Caco-2 (cell line): ENCODE results near the gene AVPI1. TPM values are rescaled to one million over a fixed set of nuclear protein-coding genes. Genes with fewer than 3 reads are reported as not detected.

Source experiments
- BruUV-seq: library from RNA; stranded (reverse); fragments of 400-500 nt; replicated peaks from 2 replicates; lab custom pipeline; 2021; lab: Mats Ljungman, UMichigan
- CTCF ChIA-PET: fragments of 300-600 bp; sonication (Branson Sonifier 250); formaldehyde crosslinking; loops from one replicate; lab custom pipeline; 2022; ENCODE audit warnings: antibody characterized with exemption; lab: Charles Lee
- POLR2A ChIA-PET: fragments of 300-600 bp; sonication (Branson Sonifier 250); formaldehyde crosslinking; loops from one replicate; lab custom pipeline; 2022; ENCODE audit warnings: antibody characterized with exemption; lab: Charles Lee
- DNase-seq, 2 experiments: peaks; one replicate each; pipeline versions ENCODE4 v3.0.0 to v3.0.0-alpha.2; 2020 to 2022
- H3K27me3 ChIP-seq: replicated peaks from 2 replicates; pipeline ENCODE4 v1.6.0; 2011; ENCODE audit warnings: low read length; ENCODE audit not compliant: control insufficient read depth, insufficient read depth
- H3K36me3 ChIP-seq: 2 replicates; pipeline ENCODE4 v1.5.1; 2011; ENCODE audit warnings: low read length; ENCODE audit not compliant: control insufficient read depth, insufficient read depth
- H3K4me1 ChIP-seq: fragments of 250-450 bp; sonication (Bioruptor Pico); 2 replicates; pipeline ENCODE4 v1.5.1; 2020; ENCODE audit warnings: mild to moderate bottlenecking
- H3K4me3 ChIP-seq: 2 replicates; pipeline ENCODE4 v1.5.1; 2011; ENCODE audit warnings: low read depth, mild to moderate bottlenecking, control low read depth, low read length
- H3K9me3 ChIP-seq: fragments of 250-450 bp; sonication (Bioruptor Pico); 2 replicates; pipeline ENCODE4 v1.5.1; 2020; ENCODE audit warnings: mild to moderate bottlenecking, moderate library complexity
- H3K27ac Mint-ChIP-seq: one replicate; pipeline ENCODE4 v1.8.0; 2022; ENCODE audit warnings: mixed read lengths; ENCODE audit not compliant: unreplicated experiment
- H3K27me3 Mint-ChIP-seq: one replicate; pipeline ENCODE4 v1.8.0; 2022; ENCODE audit warnings: mixed read lengths; ENCODE audit not compliant: insufficient read depth, unreplicated experiment
- H3K36me3 Mint-ChIP-seq: one replicate; pipeline ENCODE4 v1.8.0; 2022; ENCODE audit warnings: mild to moderate bottlenecking, mixed read lengths; ENCODE audit not compliant: insufficient read depth, unreplicated experiment
- H3K4me1 Mint-ChIP-seq: one replicate; pipeline ENCODE4 v1.8.0; 2022; ENCODE audit warnings: low read depth, mixed read lengths; ENCODE audit not compliant: unreplicated experiment
- H3K4me3 Mint-ChIP-seq: one replicate; pipeline ENCODE4 v1.8.0; 2022; ENCODE audit warnings: mild to moderate bottlenecking, moderate library complexity, mixed read lengths; ENCODE audit not compliant: unreplicated experiment
- H3K9me3 Mint-ChIP-seq: one replicate; pipeline ENCODE4 v1.8.0; 2022; ENCODE audit warnings: mixed read lengths; ENCODE audit not compliant: unreplicated experiment
- CTCF ChIP-seq, 2 experiments: fragments of 200-600 bp in 1 of 2; IDR thresholded peaks; 1 replicate in 1 of 2; 2 replicates in 1 of 2; pipeline versions ENCODE4 v1.5.1 to v1.8.0; 2011 to 2022; ENCODE audit warnings: antibody characterized with exemption in 1 of 2, control low read depth in 1 of 2, inconsistent platforms in 1 of 2, low read depth in 1 of 2, low read length in 1 of 2, mild to moderate bottlenecking in 1 of 2, moderate library complexity in 1 of 2; ENCODE audit not compliant: insufficient read depth in 1 of 2, severe bottlenecking in 1 of 2, unreplicated experiment in 1 of 2
- intact Hi-C: fragments of 100-400 bp; cut with micrococcal nuclease; formaldehyde crosslinking; loops from one replicate; pipeline ENCODE4 v1.10.0; 2022; ENCODE audit not compliant: unreplicated experiment
- total RNA-seq: library from RNA; stranded (reverse); gene quantifications from 2 replicates; pipeline ENCODE4 v1.2.3, GENCODE V29; 2022

AVPI1 gene
- total RNA-seq, 1 experiment from 2014 or later, result 17.1 TPM

DNA sequence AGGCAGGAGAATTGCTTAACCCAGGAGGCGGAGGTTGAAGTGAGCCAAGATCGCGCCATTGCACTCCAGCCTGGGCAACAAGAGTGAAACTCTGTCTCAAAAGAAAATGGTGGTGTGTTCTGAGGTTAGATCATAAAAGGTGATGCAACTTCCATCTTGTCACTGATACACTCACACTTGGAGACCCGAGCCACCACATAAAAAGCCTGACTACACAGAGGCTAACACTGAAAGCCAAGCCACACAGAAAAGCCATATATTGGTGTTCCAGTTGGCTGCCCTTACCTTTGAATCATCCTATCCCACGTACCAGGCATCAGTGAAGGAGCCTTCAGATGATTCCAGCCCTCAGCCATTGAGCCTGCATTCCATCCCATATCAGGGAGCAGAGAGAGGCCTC is 57.8 kb downstream of the AVPI1 start:
- Histone ChIP-seq H3K36me3 (no peaks in the 10 kb centered on the region), H3K9me3 (no peaks in the 10 kb centered on the region), H3K4me3 (no peak overlapping the region), H3K4me1 (0 out of 2 replicates have a peak, but pooled peaks cover 5% of the 10 kb centered on the region), H3K27me3 (no peaks in the 10 kb centered on the region)
- Mint-ChIP-seq H3K27me3 (no peaks in the 10 kb centered on the region), H3K4me3 (no peak overlapping the region), H3K4me1 (peaks cover 7% of the 10 kb centered on the region), H3K27ac (no peak overlapping the region), H3K36me3 (peaks cover 11% of the 10 kb centered on the region), H3K9me3 (no peaks in the 10 kb centered on the region)
- no peak for DNase-seq
- intact Hi-C loops, result no loop called here
- ChIA-PET CTCF (no interaction called here), POLR2A (no interaction called here)
- no TSS peak for BruUV-seq
- no peak for TF ChIP-seq CTCF (IDR thresholded peaks at IDR 0.05; ENCODE audit: insufficient read depth in 1 of 2, low read depth in 1 of 2, low read length in 1 of 2, severe bottlenecking in 1 of 2, unreplicated experiment in 1 of 2)

DNA sequence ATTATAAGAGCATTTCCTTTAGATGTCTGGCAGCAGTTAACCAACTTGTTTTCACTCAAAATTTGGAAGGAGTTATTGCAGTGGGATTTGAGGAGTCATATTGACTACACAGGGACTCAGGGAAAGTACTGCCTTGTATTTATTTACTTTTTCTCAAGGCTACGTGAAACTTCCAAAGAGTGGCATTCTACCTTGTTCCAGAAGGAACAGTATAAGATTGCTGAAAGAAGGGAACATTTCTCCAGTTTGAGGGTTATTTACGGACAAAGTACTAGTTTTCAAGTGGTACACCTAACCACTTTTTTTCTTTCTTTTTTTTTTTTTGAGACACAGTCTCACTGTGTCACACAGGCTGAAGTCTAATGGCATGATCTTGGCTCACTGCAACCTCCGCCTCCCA is 58.8 kb downstream of the AVPI1 start:
- no TSS peak for BruUV-seq
- TF ChIP-seq CTCF (IDR thresholded peaks at IDR 0.05; ENCODE audit: insufficient read depth in 1 of 2, low read depth in 1 of 2, low read length in 1 of 2, severe bottlenecking in 1 of 2, unreplicated experiment in 1 of 2), result no peak
- Histone ChIP-seq H3K36me3 (no peaks in the 10 kb centered on the region), H3K4me3 (no peak overlapping the region), H3K9me3 (no peaks in the 10 kb centered on the region), H3K4me1 (0 out of 2 replicates have a peak, but pooled peaks cover 8% of the 10 kb centered on the region), H3K27me3 (no peaks in the 10 kb centered on the region)
- CTCF ChIA-PET, result no interaction called here
- peaks cover 4% of the 10 kb centered on the region for H3K36me3 Mint-ChIP-seq
- no peaks in the 10 kb centered on the region for H3K27me3 Mint-ChIP-seq
- intact Hi-C loops, result no loop called here
- H3K4me3 Mint-ChIP-seq, result no peak overlapping the region
- POLR2A ChIA-PET, result no interaction called here
- no peaks in the 10 kb centered on the region for H3K9me3 Mint-ChIP-seq
- peaks cover 3% of the 10 kb centered on the region for H3K4me1 Mint-ChIP-seq
- no peak for DNase-seq
- no peak overlapping the region for H3K27ac Mint-ChIP-seq

DNA sequence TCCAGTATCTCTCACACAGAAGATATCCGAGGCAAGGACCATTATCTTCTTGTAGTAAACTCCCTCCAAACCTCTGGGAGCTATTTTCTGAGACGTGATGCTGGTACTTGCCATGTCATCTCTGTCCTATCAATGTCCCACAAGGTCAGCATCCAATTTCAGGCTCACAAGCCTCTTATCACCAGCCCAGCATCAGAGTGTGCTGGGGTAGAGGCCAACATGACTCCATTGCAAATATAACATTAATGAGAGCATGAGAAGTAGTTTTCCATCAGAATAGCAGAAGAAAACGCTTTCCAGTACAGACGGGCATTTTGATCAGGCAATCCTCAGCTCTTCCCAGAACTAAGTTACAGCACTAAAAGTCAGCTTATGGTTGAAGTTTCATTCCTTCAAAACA is 59.3 kb downstream of the AVPI1 start:
- Mint-ChIP-seq H3K9me3 (no peaks in the 10 kb centered on the region), H3K4me3 (no peak overlapping the region), H3K36me3 (no peaks in the 10 kb centered on the region), H3K4me1 (no peaks in the 10 kb centered on the region), H3K27me3 (no peaks in the 10 kb centered on the region), H3K27ac (no peak overlapping the region)
- no peak for DNase-seq
- Histone ChIP-seq H3K4me3 (no peak overlapping the region), H3K9me3 (no peaks in the 10 kb centered on the region), H3K36me3 (no peaks in the 10 kb centered on the region), H3K27me3 (no peaks in the 10 kb centered on the region), H3K4me1 (0 out of 2 replicates have a peak, but pooled peaks cover 8% of the 10 kb centered on the region)
- no TSS peak for BruUV-seq
- TF ChIP-seq CTCF (IDR thresholded peaks at IDR 0.05; ENCODE audit: insufficient read depth in 1 of 2, low read depth in 1 of 2, low read length in 1 of 2, severe bottlenecking in 1 of 2, unreplicated experiment in 1 of 2), result no peak
- POLR2A ChIA-PET, result no interaction called here
- intact Hi-C loops, result no loop called here
- CTCF ChIA-PET, result no interaction called here

Other genes starting within 250 kb of the AVPI1 start
- 77.5 and 84.7 TPM in 2 replicates for gene EXOSC1, start 241.2 kb downstream of the AVPI1 start, total RNA-seq
- 43.5 and 48.3 TPM in 2 replicates for gene ZDHHC16, start 241.1 kb downstream of the AVPI1 start, total RNA-seq
- 105 and 112 TPM in 2 replicates for gene MMS19, start 188.8 kb downstream of the AVPI1 start, total RNA-seq
- 11.4 and 11.7 TPM in 2 replicates for gene UBTD1, start 188.3 kb downstream of the AVPI1 start, total RNA-seq
- gene ANKRD2, start 114.5 kb downstream of the AVPI1 start, total RNA-seq, result 0.23 TPM in 1 of 2 replicates, not detected in the other
- 0.50 and 0.67 TPM in 2 replicates for gene HOGA1, start 102.9 kb downstream of the AVPI1 start, total RNA-seq
- gene C10orf62, start 97.5 kb downstream of the AVPI1 start, total RNA-seq, result not detected in 2 replicates
- 9.7 and 12.6 TPM in 2 replicates for gene MORN4, start 53.7 kb downstream of the AVPI1 start, total RNA-seq
- 26.1 and 27.3 TPM in 2 replicates for gene PI4K2A, start 46.6 kb downstream of the AVPI1 start, total RNA-seq
- gene MARVELD1, start 26.5 kb upstream of the AVPI1 start, total RNA-seq, result 19.6 and 22.6 TPM in 2 replicates
- 41.3 and 41.6 TPM in 2 replicates for gene ZFYVE27, start 49.9 kb upstream of the AVPI1 start, total RNA-seq
- 1.0 and 1.1 TPM in 2 replicates for gene SFRP5, start 84.8 kb upstream of the AVPI1 start, total RNA-seq
- gene GOLGA7B, start 162.6 kb upstream of the AVPI1 start, total RNA-seq, result 0.21 and 0.36 TPM in 2 replicates